GM12872 (cell line): ENCODE results near the gene CISTR.

Experiments used
- TF ChIP-seq, protein P1 (sequence below): IDR thresholded peaks from 3 replicates; pipeline ENCODE4 v1.5.1; 2011; ENCODE audit warnings: low read depth, mild to moderate bottlenecking, low read length, moderate library complexity; ENCODE audit not compliant: insufficient read depth

The CISTR gene

DNA sequence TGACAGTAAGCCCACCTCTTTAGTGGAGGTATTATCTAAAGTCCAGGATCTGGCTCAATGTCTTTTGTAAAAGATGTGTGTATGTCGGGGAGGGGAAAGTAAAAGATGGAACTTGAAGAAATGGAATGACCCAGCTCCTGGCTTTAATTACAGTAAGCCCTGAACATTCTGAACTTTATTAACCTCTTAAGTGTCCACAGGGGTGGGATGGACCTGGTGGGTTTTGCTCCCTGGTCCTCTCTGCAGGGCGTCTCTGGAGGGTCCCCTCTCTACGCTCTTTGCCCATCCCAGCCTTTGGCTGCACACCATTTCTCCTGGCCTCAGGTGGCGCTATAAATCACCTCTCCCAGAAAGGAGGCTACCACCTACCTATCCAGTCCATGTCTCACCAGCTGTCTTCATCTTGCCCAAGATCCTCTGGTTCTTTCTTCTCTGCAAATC is 3.7 kb upstream of the CISTR start:
- TF ChIP-seq, protein P1, sequence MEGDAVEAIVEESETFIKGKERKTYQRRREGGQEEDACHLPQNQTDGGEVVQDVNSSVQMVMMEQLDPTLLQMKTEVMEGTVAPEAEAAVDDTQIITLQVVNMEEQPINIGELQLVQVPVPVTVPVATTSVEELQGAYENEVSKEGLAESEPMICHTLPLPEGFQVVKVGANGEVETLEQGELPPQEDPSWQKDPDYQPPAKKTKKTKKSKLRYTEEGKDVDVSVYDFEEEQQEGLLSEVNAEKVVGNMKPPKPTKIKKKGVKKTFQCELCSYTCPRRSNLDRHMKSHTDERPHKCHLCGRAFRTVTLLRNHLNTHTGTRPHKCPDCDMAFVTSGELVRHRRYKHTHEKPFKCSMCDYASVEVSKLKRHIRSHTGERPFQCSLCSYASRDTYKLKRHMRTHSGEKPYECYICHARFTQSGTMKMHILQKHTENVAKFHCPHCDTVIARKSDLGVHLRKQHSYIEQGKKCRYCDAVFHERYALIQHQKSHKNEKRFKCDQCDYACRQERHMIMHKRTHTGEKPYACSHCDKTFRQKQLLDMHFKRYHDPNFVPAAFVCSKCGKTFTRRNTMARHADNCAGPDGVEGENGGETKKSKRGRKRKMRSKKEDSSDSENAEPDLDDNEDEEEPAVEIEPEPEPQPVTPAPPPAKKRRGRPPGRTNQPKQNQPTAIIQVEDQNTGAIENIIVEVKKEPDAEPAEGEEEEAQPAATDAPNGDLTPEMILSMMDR = peak; percentile 49; the same call in 2 of the 3 replicates

- TF ChIP-seq, protein P1 = no peak
These were observed 3.0 kb upstream of the CISTR start for GRCh38 chr12:53754633-53755264.

GRCh38 chr12:53754188-53754585 is 2.4 kb upstream of the CISTR start:
- TF ChIP-seq, protein P1 = no peak

- TF ChIP-seq, protein P1 = no peak
These were observed 842 bp upstream of the CISTR start for GRCh38 chr12:53752621-53753020.

DNA sequence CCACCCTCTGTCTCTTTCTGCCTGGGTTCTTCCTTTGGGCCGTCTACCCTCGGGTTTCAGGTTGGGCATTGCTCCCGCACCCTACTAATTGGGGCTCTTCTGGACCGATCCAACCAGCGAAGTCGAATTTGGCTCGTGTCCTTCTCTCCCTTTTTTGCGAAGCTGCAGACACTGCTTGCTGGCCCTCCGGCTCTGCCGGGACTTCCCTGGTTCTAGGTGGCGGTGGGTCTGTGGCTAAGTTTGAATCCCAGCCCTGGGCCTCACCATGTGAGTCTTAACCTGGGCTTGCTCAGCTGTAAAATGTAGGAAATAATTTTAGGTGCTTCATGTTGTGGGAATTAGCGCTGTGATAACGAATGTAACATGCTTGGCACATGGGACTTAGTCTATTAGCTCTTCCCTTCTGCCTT is 418 bp upstream of the CISTR start:
- TF ChIP-seq, protein P1 = no peak

- TF ChIP-seq, protein P1 = no peak
These were observed 905 bp downstream of the CISTR start for GRCh38 chr12:53750812-53751335.

- TF ChIP-seq, protein P1 = no peak
These were observed 1.6 kb downstream of the CISTR start for GRCh38 chr12:53749986-53750811.
